ENCODE measurements around the gene ZNF491. TPM values are rescaled to one million over a fixed set of nuclear protein-coding genes. Genes with fewer than 3 reads are reported as not detected.

ZNF491 gene
- total RNA-seq, 4 donors from 2014 or later = 1.3 to 2.2 (median 1.7) TPM

GRCh38 chr19:11848200-11848593, 49.9 kb downstream of the ZNF491 start:
- TF ChIP-seq CTCF (IDR thresholded peaks at IDR 0.05; ENCODE audit: low read depth) = no peak

- TF ChIP-seq CTCF (IDR thresholded peaks at IDR 0.05; ENCODE audit: low read depth) = no peak
Observed at GRCh38 chr19:11848594-11849469, 50.5 kb downstream of the ZNF491 start, which contains the start of gene ZNF439. Gene ZNF439 (plus strand): TSS chr19:11848726. CDS start chr19:11848868, 142 bp downstream.

GRCh38 chr19:11853358-11853757, 55.0 kb downstream of the ZNF491 start:
- no peak for TF ChIP-seq CTCF (IDR thresholded peaks at IDR 0.05; ENCODE audit: low read depth)

GRCh38 chr19:11856596-11857250, 58.4 kb downstream of the ZNF491 start:
- no peak for TF ChIP-seq CTCF (IDR thresholded peaks at IDR 0.05; ENCODE audit: low read depth)

Other genes with a start within 250 kb of the ZNF491 start
- gene ELOF1, start 239.3 kb upstream of the ZNF491 start, total RNA-seq = 10 to 100 TPM; 19.9 to 29.2 (median 27.4) TPM
- gene ACP5, start 220.9 kb upstream of the ZNF491 start, total RNA-seq = 100 to 1,000 TPM in 1 of 4 donors, 10 to 100 TPM in 3; 38.2 to 474 (median 69.0) TPM
- gene ZNF627, start 201.0 kb upstream of the ZNF491 start, total RNA-seq = 10 to 100 TPM in 3 of 4 donors, 1 to 10 TPM in 1; 6.2 to 10.8 (median 10.4) TPM
- gene ZNF823, start 59.6 kb upstream of the ZNF491 start, total RNA-seq = 1 to 10 TPM; 6.4 to 9.3 (median 8.2) TPM
- gene ZNF441, start 31.5 kb upstream of the ZNF491 start, total RNA-seq = 10 to 100 TPM; 10.0 to 14.9 (median 11.2) TPM
- 10 to 100 TPM in 2 of 4 donors, 1 to 10 TPM in 2; 8.4 to 12.2 (median 10.3) TPM for gene ZNF440, start 15.8 kb downstream of the ZNF491 start, total RNA-seq
- 1 to 10 TPM; 3.8 to 7.7 (median 4.6) TPM for gene ZNF439, start 50.2 kb downstream of the ZNF491 start, total RNA-seq
- gene ZNF69, start 89.3 kb downstream of the ZNF491 start, total RNA-seq = 10 to 100 TPM; 10.3 to 23.5 (median 11.8) TPM
- gene ZNF700, start 126.6 kb downstream of the ZNF491 start, total RNA-seq = 10 to 100 TPM; 17.8 to 23.9 (median 19.4) TPM
- 1 to 10 TPM; 3.2 to 7.5 (median 4.6) TPM for gene ZNF763, start 166.5 kb downstream of the ZNF491 start, total RNA-seq
- 1 to 10 TPM; 2.9 to 5.9 (median 3.4) TPM for gene ZNF433, start 237.2 kb downstream of the ZNF491 start, total RNA-seq

All from subcutaneous adipose tissue (tissue), 4 donors.